ENCODE data around the gene HMGXB3. TPM values are rescaled to one million over a fixed set of nuclear protein-coding genes. Genes with fewer than 3 reads are reported as not detected.
A peak's percentile ranks its signal among the peaks of the same experiment; 100 is the strongest.

HMGXB3 gene
- total RNA-seq, 1 experiment from 2014 or later: 67.8 TPM

- ChIA-PET CTCF (no interaction called here), POLR2A (interaction anchor here (1.2 to 1.5 kb wide), 2 partner anchors 10 to 18 kb away, joined by 3 to 7 read pairs; no protein-coding TSS in a partner anchor)
- no peaks in the 10 kb centered on the region for H3K27me3 Mint-ChIP-seq (ENCODE audit: insufficient read depth, unreplicated experiment)
- no peak overlapping the region for H3K4me3 Mint-ChIP-seq (ENCODE audit: unreplicated experiment)
- peaks cover 40% of the 10 kb centered on the region for H3K36me3 Mint-ChIP-seq (ENCODE audit: insufficient read depth, unreplicated experiment)
- intact Hi-C loops (cut with micrococcal nuclease): no loop called here
- BruUV-seq (replicated peaks): no TSS peak
- peaks cover 20% of the 10 kb centered on the region for H3K4me1 Mint-ChIP-seq (ENCODE audit: insufficient read depth, unreplicated experiment)
- DNase-seq (ENCODE audit: unreplicated experiment): no peak
- no peaks in the 10 kb centered on the region for H3K9me3 Mint-ChIP-seq (ENCODE audit: unreplicated experiment)
- H3K27ac Mint-ChIP-seq (ENCODE audit: low read depth, unreplicated experiment): no peak overlapping the region
- TF ChIP-seq, protein P1, sequence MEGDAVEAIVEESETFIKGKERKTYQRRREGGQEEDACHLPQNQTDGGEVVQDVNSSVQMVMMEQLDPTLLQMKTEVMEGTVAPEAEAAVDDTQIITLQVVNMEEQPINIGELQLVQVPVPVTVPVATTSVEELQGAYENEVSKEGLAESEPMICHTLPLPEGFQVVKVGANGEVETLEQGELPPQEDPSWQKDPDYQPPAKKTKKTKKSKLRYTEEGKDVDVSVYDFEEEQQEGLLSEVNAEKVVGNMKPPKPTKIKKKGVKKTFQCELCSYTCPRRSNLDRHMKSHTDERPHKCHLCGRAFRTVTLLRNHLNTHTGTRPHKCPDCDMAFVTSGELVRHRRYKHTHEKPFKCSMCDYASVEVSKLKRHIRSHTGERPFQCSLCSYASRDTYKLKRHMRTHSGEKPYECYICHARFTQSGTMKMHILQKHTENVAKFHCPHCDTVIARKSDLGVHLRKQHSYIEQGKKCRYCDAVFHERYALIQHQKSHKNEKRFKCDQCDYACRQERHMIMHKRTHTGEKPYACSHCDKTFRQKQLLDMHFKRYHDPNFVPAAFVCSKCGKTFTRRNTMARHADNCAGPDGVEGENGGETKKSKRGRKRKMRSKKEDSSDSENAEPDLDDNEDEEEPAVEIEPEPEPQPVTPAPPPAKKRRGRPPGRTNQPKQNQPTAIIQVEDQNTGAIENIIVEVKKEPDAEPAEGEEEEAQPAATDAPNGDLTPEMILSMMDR (IDR thresholded peaks at IDR 0.05; ENCODE audit: unreplicated experiment): no peak
These were observed 57.0 kb downstream of the HMGXB3 start for GRCh38 chr5:150057511-150057910.

GRCh38 chr5:150057996-150058395, 57.5 kb downstream of the HMGXB3 start:
- Mint-ChIP-seq H3K4me3 (ENCODE audit: unreplicated experiment) (no peak overlapping the region), H3K4me1 (ENCODE audit: insufficient read depth, unreplicated experiment) (peaks cover 15% of the 10 kb centered on the region), H3K27me3 (ENCODE audit: insufficient read depth, unreplicated experiment) (no peaks in the 10 kb centered on the region), H3K36me3 (ENCODE audit: insufficient read depth, unreplicated experiment) (peaks cover 35% of the 10 kb centered on the region), H3K27ac (ENCODE audit: low read depth, unreplicated experiment) (peak overlapping the region; percentile 65), H3K9me3 (ENCODE audit: unreplicated experiment) (no peaks in the 10 kb centered on the region)
- BruUV-seq (replicated peaks): TSS peak; percentile 16
- no peak for DNase-seq (ENCODE audit: unreplicated experiment)
- ChIA-PET CTCF (no interaction called here), POLR2A (interaction anchor here (1.5 kb wide), 1 partner anchor 10 kb away, joined by 7 read pairs; no protein-coding TSS in a partner anchor)
- TF ChIP-seq, protein P1 (IDR thresholded peaks at IDR 0.05; ENCODE audit: unreplicated experiment): no peak
- intact Hi-C loops (cut with micrococcal nuclease): no loop called here

DNA sequence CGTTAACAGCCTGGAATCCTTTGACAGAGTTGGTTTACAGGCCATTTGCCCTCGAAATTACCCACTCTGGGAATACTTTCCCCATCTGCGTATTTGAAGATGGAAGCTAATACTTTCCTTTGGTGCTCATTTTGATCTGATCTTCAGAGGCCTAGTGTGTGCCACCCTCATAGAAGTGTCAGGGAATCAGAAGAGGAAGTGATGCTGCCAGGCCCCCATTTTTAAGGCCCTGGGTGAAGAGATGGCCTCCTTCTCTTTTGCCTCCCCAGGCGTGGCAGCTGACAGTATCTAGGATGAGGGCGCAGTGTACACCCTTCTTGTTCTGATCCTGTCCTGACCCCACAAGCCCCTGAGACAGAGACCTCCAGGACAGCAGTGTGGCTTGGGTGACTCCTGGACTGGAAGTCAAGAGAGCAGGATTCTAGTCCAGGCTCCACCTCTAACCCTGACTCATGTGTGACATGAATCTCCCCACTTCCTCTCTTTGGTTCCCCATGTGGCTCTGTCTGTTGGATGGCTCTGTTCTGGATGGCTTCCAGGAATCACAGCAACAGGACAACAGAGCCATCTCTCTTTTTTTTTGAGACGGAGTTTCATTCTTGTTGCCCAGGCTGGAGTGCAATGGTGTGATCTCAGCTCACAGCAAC, 58.1 kb downstream of the HMGXB3 start:
- DNase-seq (ENCODE audit: unreplicated experiment): peak; percentile 88
- Mint-ChIP-seq H3K36me3 (ENCODE audit: insufficient read depth, unreplicated experiment) (peaks cover 29% of the 10 kb centered on the region), H3K4me1 (ENCODE audit: insufficient read depth, unreplicated experiment) (peaks cover 10% of the 10 kb centered on the region), H3K27me3 (ENCODE audit: insufficient read depth, unreplicated experiment) (no peaks in the 10 kb centered on the region), H3K4me3 (ENCODE audit: unreplicated experiment) (no peak overlapping the region), H3K9me3 (ENCODE audit: unreplicated experiment) (no peaks in the 10 kb centered on the region), H3K27ac (ENCODE audit: low read depth, unreplicated experiment) (peak overlapping the region; percentile 65)
- ChIA-PET CTCF (interaction anchor here (1.1 to 1.5 kb wide), 2 partner anchors 10 to 105 kb away, joined by 4 read pairs; no protein-coding TSS in a partner anchor), POLR2A (interaction anchor here (0.7 kb wide), 1 partner anchor 173 kb away, joined by 3 read pairs; no protein-coding TSS in a partner anchor)
- no TSS peak for BruUV-seq (replicated peaks)
- TF ChIP-seq, protein P1 (IDR thresholded peaks at IDR 0.05; ENCODE audit: unreplicated experiment): no peak
- intact Hi-C loops (cut with micrococcal nuclease): no loop called here

DNA sequence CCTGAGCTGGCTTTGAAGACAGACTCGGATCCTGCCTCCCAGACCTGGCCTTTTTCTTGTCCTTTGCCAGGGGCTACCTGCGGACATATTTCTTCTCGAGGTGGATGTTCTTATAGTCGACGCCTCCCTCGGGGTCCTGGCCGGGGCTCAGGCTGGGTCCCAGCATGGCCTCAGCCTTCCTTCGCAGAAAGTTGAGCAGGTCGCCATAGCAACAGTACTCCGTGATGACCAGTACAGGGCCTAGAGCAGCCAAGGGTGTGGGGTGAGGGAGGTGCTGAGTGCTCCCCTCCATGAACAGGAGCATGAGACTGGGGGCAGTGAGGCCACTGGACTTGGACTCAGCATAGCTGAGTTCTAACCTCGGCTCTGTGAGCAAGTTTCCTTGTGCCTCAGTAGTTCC, 59.1 kb downstream of the HMGXB3 start:
- no TSS peak for BruUV-seq (replicated peaks)
- intact Hi-C loops (cut with micrococcal nuclease): no loop called here
- POLR2A ChIA-PET: no interaction called here
- CTCF ChIA-PET: interaction anchor here (1.1 to 1.5 kb wide), 2 partner anchors 11 to 103 kb away, joined by 4 read pairs; no protein-coding TSS in a partner anchor
- H3K27me3 Mint-ChIP-seq (ENCODE audit: insufficient read depth, unreplicated experiment): no peaks in the 10 kb centered on the region
- TF ChIP-seq, protein P1 (IDR thresholded peaks at IDR 0.05; ENCODE audit: unreplicated experiment): no peak
- H3K9me3 Mint-ChIP-seq (ENCODE audit: unreplicated experiment): no peaks in the 10 kb centered on the region
- H3K27ac Mint-ChIP-seq (ENCODE audit: low read depth, unreplicated experiment): no peak overlapping the region
- H3K36me3 Mint-ChIP-seq (ENCODE audit: insufficient read depth, unreplicated experiment): peaks cover 22% of the 10 kb centered on the region
- DNase-seq (ENCODE audit: unreplicated experiment): no peak
- H3K4me1 Mint-ChIP-seq (ENCODE audit: insufficient read depth, unreplicated experiment): peaks cover 10% of the 10 kb centered on the region
- H3K4me3 Mint-ChIP-seq (ENCODE audit: unreplicated experiment): no peak overlapping the region
